Uterus (tissue), 2 donors: Measurements from ENCODE around the gene SMAP1.

Experiments
- POLR2A ChIP-seq, 2 donors: fragments of 450-650 bp; IDR thresholded peaks; one replicate each; pipeline ENCODE4 v1.6.1; 2016; ENCODE audit warnings: antibody characterized with exemption in 2 of 2, mild to moderate bottlenecking in 1 of 2, moderate library complexity in 1 of 2
- TF ChIP-seq, protein P1 (sequence below), 4 experiments: fragments of 200-600 bp in 2 of 4; fragments of 450-650 bp in 2 of 4; sonication (generic) in 2 of 4; IDR thresholded peaks; one replicate each; pipeline ENCODE4 v1.5.1; 2016 to 2019; ENCODE audit warnings: antibody characterized with exemption in 4 of 4, mild to moderate bottlenecking in 2 of 4, moderate library complexity in 1 of 4

DNA sequence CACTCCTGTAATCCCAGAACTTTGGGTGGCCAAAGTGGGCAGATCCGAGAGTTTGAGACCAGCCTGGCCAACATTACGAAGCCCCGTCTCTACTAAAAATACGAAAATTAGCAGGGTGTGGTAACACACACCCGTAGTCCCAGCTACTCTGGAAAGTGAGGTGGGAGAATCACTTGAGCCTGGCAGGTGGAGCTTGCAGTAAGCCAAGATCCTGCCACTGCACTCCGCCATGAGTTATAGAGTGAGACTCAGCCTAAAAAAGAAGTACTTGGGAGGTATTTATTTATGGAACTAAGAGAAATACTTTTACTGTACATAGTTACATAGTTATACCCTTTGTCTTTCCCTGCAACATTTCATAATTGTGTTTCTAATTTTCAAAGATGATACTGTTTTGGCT, 67.8 kb downstream of the SMAP1 start:
- TF ChIP-seq POLR2A (IDR thresholded peaks at IDR 0.05): no peak
- TF ChIP-seq, protein P1, sequence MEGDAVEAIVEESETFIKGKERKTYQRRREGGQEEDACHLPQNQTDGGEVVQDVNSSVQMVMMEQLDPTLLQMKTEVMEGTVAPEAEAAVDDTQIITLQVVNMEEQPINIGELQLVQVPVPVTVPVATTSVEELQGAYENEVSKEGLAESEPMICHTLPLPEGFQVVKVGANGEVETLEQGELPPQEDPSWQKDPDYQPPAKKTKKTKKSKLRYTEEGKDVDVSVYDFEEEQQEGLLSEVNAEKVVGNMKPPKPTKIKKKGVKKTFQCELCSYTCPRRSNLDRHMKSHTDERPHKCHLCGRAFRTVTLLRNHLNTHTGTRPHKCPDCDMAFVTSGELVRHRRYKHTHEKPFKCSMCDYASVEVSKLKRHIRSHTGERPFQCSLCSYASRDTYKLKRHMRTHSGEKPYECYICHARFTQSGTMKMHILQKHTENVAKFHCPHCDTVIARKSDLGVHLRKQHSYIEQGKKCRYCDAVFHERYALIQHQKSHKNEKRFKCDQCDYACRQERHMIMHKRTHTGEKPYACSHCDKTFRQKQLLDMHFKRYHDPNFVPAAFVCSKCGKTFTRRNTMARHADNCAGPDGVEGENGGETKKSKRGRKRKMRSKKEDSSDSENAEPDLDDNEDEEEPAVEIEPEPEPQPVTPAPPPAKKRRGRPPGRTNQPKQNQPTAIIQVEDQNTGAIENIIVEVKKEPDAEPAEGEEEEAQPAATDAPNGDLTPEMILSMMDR (IDR thresholded peaks at IDR 0.05): no peak
